Lower leg skin (tissue), 4 donors: ENCODE results near the gene MTM1. TPM values are rescaled to one million over a fixed set of nuclear protein-coding genes. Genes with fewer than 3 reads are reported as not detected.

Source experiments
- DNase-seq, 2 donors: peaks; one replicate each; pipeline ENCODE4 v3.0.0-alpha.2; 2019; ENCODE audit warnings: low spot score in 2 of 2
- H3K4me3 ChIP-seq: fragments of 200-600 bp; sonication (generic); 2 replicates; pipeline ENCODE4 v1.5.1; 2017; ENCODE audit warnings: mild to moderate bottlenecking, low read depth; ENCODE audit not compliant: poor library complexity, severe bottlenecking
- CTCF ChIP-seq, 3 donors: fragments of 450-650 bp; IDR thresholded peaks; one replicate each; pipeline ENCODE4 v1.5.1; 2016; ENCODE audit warnings: antibody characterized with exemption in 3 of 3, mild to moderate bottlenecking in 3 of 3, moderate library complexity in 2 of 3
- POLR2A ChIP-seq, 2 donors: fragments of 450-650 bp; IDR thresholded peaks; one replicate each; pipeline ENCODE4 v1.6.1; 2016 to 2017; ENCODE audit warnings: antibody characterized with exemption in 2 of 2, mild to moderate bottlenecking in 1 of 2, moderate library complexity in 1 of 2
- WGBS, 2 donors: methylation state at CpG; one replicate each; pipeline ENCODE4 v1.1.5; 2018; 5-methylcytosine and 5-hydroxymethylcytosine counted together
- intact Hi-C: fragments of 100-400 bp; cut with DNase I; formaldehyde crosslinking; loops from one replicate; pipeline ENCODE4 v1.15.0; 2023; ENCODE audit warnings: low total_unique reads
- total RNA-seq, 4 donors: library from RNA; depleted of rRNA; stranded (reverse); fragments of >200 nt; gene quantifications; one replicate each; pipeline ENCODE4 v1.1.0, GENCODE V29; 2016

The MTM1 gene
- total RNA-seq, 4 donors from 2014 or later: 11.0 to 21.0 (median 14.1) TPM

GRCh38 chrX:150655788-150656187 is 87.4 kb downstream of the MTM1 start:
- intact Hi-C loops: no loop called here
- TF ChIP-seq POLR2A (IDR thresholded peaks at IDR 0.05) (no peak), CTCF (IDR thresholded peaks at IDR 0.05) (no peak)
- WGBS, 2 donors: 72 to 94% methylated on average over 2 of the region's 2 CpGs
- no peak overlapping the region for H3K4me3 ChIP-seq
- no peak for DNase-seq

- intact Hi-C loops: no loop called here
- 80 to 89% methylated on average over 2 of the region's 2 CpGs for WGBS, 2 donors
- no peak overlapping the region for H3K4me3 ChIP-seq
- no peak for DNase-seq
- TF ChIP-seq CTCF (IDR thresholded peaks at IDR 0.05) (no peak), POLR2A (IDR thresholded peaks at IDR 0.05) (no peak)
These were observed 94.7 kb downstream of the MTM1 start for GRCh38 chrX:150663073-150663472.

DNA sequence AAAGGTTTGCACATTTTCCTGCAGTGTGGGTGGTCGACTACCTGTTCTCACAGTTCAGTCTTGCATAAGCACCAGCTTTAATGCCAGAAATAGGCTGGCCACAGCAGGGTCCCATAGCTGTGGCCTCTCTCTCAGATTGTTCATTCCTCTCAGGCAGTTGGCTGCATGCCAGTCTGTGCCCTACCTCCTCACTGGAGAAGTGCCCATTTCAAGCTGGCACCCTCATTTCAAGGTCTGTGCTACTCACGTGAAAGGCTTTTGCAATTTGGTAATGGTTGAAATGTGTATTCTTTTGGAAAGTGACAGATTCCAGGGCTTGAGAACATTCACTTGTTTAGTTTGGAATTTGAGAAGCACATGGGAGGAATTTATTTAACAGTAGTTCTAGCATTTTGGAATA is 95.9 kb downstream of the MTM1 start:
- H3K4me3 ChIP-seq: no peak overlapping the region
- 39 to 49% methylated on average over 2 of the region's 2 CpGs for WGBS, 2 donors
- intact Hi-C loops: no loop called here
- DNase-seq: no peak
- no peak for TF ChIP-seq POLR2A (IDR thresholded peaks at IDR 0.05)
- TF ChIP-seq CTCF (IDR thresholded peaks at IDR 0.05): no peak

DNA sequence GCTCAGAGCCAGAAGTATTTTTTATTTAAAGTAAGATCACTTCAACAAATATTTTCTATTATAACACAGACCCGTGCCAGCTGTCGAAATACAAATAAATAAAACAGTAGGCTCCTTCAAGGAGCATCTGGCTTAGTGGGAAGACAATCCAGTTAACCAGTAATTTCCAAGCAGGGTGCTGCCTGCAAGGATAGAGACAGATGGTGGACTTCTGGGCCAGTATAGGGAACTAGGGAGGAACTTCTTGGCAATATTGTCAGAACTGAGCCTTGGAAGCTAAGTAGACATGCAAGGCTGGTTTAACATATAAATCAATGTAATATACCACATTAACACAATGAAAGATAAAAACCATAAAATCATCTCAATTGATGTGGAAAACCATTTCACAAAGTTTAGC is 107.8 kb downstream of the MTM1 start:
- DNase-seq: no peak
- 57% methylated on average over 2 of the region's 2 CpGs for WGBS, 2 donors
- H3K4me3 ChIP-seq: no peak overlapping the region
- TF ChIP-seq POLR2A (IDR thresholded peaks at IDR 0.05) (no peak), CTCF (IDR thresholded peaks at IDR 0.05) (no peak)
- intact Hi-C loops: no loop called here

DNA sequence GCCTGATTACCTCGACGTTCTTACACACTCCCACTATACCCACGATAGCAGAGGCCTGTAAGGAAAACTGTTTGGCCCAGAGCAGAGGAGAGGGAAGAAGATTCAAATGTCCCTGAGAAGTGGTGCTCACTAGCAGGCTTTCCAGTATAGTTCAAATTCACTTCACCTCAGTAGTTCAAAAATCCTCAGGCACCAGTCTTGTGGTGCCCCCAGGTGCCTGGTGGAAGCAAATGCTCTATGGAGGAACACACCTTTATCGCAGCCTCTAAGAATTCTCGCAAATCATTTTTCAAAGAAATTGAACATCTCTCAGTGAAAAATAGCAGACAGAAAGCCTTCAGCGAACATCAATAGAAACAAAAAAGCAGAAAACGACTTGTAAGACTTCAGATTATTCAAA is 112.6 kb downstream of the MTM1 start:
- intact Hi-C loops: no loop called here
- no peak for DNase-seq
- no peak for TF ChIP-seq CTCF (IDR thresholded peaks at IDR 0.05)
- TF ChIP-seq POLR2A (IDR thresholded peaks at IDR 0.05): no peak
- no peak overlapping the region for H3K4me3 ChIP-seq
- WGBS, 2 donors: 45 to 61% methylated on average over 7 of the region's 7 CpGs

DNA sequence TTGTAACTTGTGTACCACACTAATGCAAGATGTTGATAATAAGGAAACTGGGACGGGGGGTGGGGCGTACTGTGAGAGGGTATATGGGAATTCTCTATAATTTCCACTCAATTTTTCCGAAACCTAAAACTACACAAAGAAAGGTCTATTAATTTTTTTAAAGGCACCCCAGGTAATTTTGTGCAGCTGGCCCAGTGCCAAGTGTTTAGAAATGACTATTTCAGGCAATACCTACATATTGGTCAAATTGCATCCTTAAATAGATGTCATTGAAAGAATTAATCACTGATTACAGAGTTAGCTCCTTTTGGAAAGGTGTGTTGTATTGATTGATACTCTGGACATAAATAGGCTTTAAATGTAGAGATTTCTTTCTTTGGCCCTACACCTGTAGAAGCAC is 114.7 kb downstream of the MTM1 start:
- no peak overlapping the region for H3K4me3 ChIP-seq
- 87 to 97% methylated on average over 3 of the region's 3 CpGs for WGBS, 2 donors
- TF ChIP-seq CTCF (IDR thresholded peaks at IDR 0.05) (no peak), POLR2A (IDR thresholded peaks at IDR 0.05) (no peak)
- no peak for DNase-seq
- intact Hi-C loops: no loop called here
